ENCODE measurements around the gene BRCC3. TPM values are rescaled to one million over a fixed set of nuclear protein-coding genes. Genes with fewer than 3 reads are reported as not detected.

BRCC3 gene
- total RNA-seq, 1 donor from 2014 or later: 31.4 TPM

GRCh38 chrX:155061760-155062159 lies 9.5 kb upstream of the BRCC3 start:
- no peak for DNase-seq (ENCODE audit: low spot score, unreplicated experiment)
- H3K36me3 Mint-ChIP-seq (ENCODE audit: insufficient read depth): no peaks in the 10 kb centered on the region
- peaks cover 2% of the 10 kb centered on the region for H3K4me1 Mint-ChIP-seq (ENCODE audit: low read depth)
- TF ChIP-seq CTCF (IDR thresholded peaks at IDR 0.05; ENCODE audit: unreplicated experiment): no peak
- H3K27me3 Mint-ChIP-seq: no peaks in the 10 kb centered on the region
- H3K4me3 Mint-ChIP-seq (ENCODE audit: low read depth): no peak overlapping the region
- H3K9me3 Mint-ChIP-seq (ENCODE audit: low read depth): no peaks in the 10 kb centered on the region
- H3K27ac Mint-ChIP-seq: no peak overlapping the region

GRCh38 chrX:155065035-155065734 lies 6.1 kb upstream of the BRCC3 start:
- Mint-ChIP-seq H3K27ac (peak overlapping the region; percentile 43), H3K4me1 (ENCODE audit: low read depth) (peaks cover 7% of the 10 kb centered on the region), H3K27me3 (no peaks in the 10 kb centered on the region), H3K36me3 (ENCODE audit: insufficient read depth) (no peaks in the 10 kb centered on the region), H3K4me3 (ENCODE audit: low read depth) (no peak overlapping the region), H3K9me3 (ENCODE audit: low read depth) (peaks cover 4% of the 10 kb centered on the region)
- no peak for TF ChIP-seq CTCF (IDR thresholded peaks at IDR 0.05; ENCODE audit: unreplicated experiment)
- DNase-seq (ENCODE audit: low spot score, unreplicated experiment): no peak

- no peak for TF ChIP-seq CTCF (IDR thresholded peaks at IDR 0.05; ENCODE audit: unreplicated experiment)
- Mint-ChIP-seq H3K27ac (no peak overlapping the region), H3K4me1 (ENCODE audit: low read depth) (peaks cover 15% of the 10 kb centered on the region), H3K9me3 (ENCODE audit: low read depth) (peaks cover 4% of the 10 kb centered on the region), H3K36me3 (ENCODE audit: insufficient read depth) (peaks cover 5% of the 10 kb centered on the region), H3K27me3 (no peaks in the 10 kb centered on the region), H3K4me3 (ENCODE audit: low read depth) (no peak overlapping the region)
- no peak for DNase-seq (ENCODE audit: low spot score, unreplicated experiment)
Observed at GRCh38 chrX:155068165-155068564, 3.1 kb upstream of the BRCC3 start.

- Mint-ChIP-seq H3K9me3 (ENCODE audit: low read depth) (peaks cover 4% of the 10 kb centered on the region), H3K27me3 (no peaks in the 10 kb centered on the region), H3K36me3 (ENCODE audit: insufficient read depth) (peaks cover 6% of the 10 kb centered on the region), H3K27ac (no peak overlapping the region), H3K4me3 (ENCODE audit: low read depth) (no peak overlapping the region), H3K4me1 (ENCODE audit: low read depth) (peaks cover 15% of the 10 kb centered on the region)
- TF ChIP-seq CTCF (IDR thresholded peaks at IDR 0.05; ENCODE audit: unreplicated experiment): no peak
- DNase-seq (ENCODE audit: low spot score, unreplicated experiment): no peak
Observed at GRCh38 chrX:155069414-155069813, 1.9 kb upstream of the BRCC3 start.

GRCh38 chrX:155070038-155070437 lies 1.3 kb upstream of the BRCC3 start:
- peak overlapping the region; percentile 92 for H3K27ac Mint-ChIP-seq
- peaks cover 14% of the 10 kb centered on the region for H3K4me1 Mint-ChIP-seq (ENCODE audit: low read depth)
- H3K36me3 Mint-ChIP-seq (ENCODE audit: insufficient read depth): peaks cover 6% of the 10 kb centered on the region
- no peak for DNase-seq (ENCODE audit: low spot score, unreplicated experiment)
- peaks cover 4% of the 10 kb centered on the region for H3K9me3 Mint-ChIP-seq (ENCODE audit: low read depth)
- peak overlapping the region; percentile 79 for H3K4me3 Mint-ChIP-seq (ENCODE audit: low read depth)
- no peak for TF ChIP-seq CTCF (IDR thresholded peaks at IDR 0.05; ENCODE audit: unreplicated experiment)
- no peaks in the 10 kb centered on the region for H3K27me3 Mint-ChIP-seq
